PC-9 (cell line): ENCODE measurements around the gene TRABD2A.

Experiments
- CTCF ChIP-seq: fragments of 200-600 bp; sonication (generic); conservative IDR thresholded peaks from 2 replicates; pipeline ENCODE4 v1.6.1; 2017; ENCODE audit warnings: mixed run types, antibody characterized with exemption, mild to moderate bottlenecking, moderate library complexity
- EZH2 ChIP-seq: fragments of 200-600 bp; sonication (generic); IDR thresholded peaks from 2 replicates; pipeline ENCODE4 v1.8.0; 2017; ENCODE audit warnings: antibody characterized with exemption, low read depth

GRCh38 chr2:84861539-84861938 is 19.3 kb downstream of the TRABD2A start:
- TF ChIP-seq CTCF (no peak), EZH2 (no peak)
